Astrocyte of the cerebellum (primary cell): ENCODE data around the gene TCF21.

Source experiments
- DNase-seq: peaks from one replicate; pipeline ENCODE4 v3.0.0-alpha.2; 2011; ENCODE audit warnings: low read depth
- H3K4me3 ChIP-seq: 2 replicates; pipeline ENCODE4 v1.5.1; 2011; ENCODE audit warnings: mild to moderate bottlenecking, low read depth, low read length, moderate library complexity
- in situ Hi-C: cut with HindIII; loops from 2 replicates; pipeline ENCODE4 v1.10.0; 2017; ENCODE audit warnings: low sequenced_read_pairs
- TF ChIP-seq, protein P1 (sequence below): IDR thresholded peaks from 2 replicates; pipeline ENCODE4 v1.5.1; 2012; ENCODE audit warnings: low read length, low read depth, moderate library complexity, mild to moderate bottlenecking; ENCODE audit errors: missing control alignments

Gene TCF21

GRCh38 chr6:133896344-133896721 is 7.4 kb downstream of the TCF21 start:
- in situ Hi-C loops: no loop called here
- DNase-seq: no peak
- TF ChIP-seq, protein P1, sequence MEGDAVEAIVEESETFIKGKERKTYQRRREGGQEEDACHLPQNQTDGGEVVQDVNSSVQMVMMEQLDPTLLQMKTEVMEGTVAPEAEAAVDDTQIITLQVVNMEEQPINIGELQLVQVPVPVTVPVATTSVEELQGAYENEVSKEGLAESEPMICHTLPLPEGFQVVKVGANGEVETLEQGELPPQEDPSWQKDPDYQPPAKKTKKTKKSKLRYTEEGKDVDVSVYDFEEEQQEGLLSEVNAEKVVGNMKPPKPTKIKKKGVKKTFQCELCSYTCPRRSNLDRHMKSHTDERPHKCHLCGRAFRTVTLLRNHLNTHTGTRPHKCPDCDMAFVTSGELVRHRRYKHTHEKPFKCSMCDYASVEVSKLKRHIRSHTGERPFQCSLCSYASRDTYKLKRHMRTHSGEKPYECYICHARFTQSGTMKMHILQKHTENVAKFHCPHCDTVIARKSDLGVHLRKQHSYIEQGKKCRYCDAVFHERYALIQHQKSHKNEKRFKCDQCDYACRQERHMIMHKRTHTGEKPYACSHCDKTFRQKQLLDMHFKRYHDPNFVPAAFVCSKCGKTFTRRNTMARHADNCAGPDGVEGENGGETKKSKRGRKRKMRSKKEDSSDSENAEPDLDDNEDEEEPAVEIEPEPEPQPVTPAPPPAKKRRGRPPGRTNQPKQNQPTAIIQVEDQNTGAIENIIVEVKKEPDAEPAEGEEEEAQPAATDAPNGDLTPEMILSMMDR: no peak
- peak overlapping the region; percentile 30 for H3K4me3 ChIP-seq

- no peak for DNase-seq
- TF ChIP-seq, protein P1: no peak
- in situ Hi-C loops: no loop called here
- H3K4me3 ChIP-seq: no peak overlapping the region
Observed at GRCh38 chr6:133898263-133898662, 9.3 kb downstream of the TCF21 start.

DNA sequence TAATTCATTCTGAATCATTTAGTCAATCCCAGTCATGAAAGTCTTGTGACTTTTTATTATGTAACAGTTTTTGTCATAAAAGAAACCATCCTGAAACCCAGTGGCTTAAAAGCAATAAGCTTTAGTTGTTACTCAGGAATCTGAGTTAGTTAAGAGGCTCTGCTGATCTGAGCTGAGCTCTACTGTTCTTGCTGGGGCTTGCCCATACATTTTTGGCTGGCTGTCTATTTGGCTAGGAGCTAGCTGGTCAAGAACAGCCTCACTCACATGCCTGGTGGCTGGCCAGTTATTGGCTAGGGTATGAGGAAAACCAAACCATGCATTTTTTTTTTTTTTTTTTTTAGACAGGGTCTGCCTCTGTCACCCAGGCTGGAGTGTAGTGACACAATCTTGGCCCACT is 10.6 kb downstream of the TCF21 start:
- TF ChIP-seq, protein P1: no peak
- no peak overlapping the region for H3K4me3 ChIP-seq
- in situ Hi-C loops: no loop called here
- no peak for DNase-seq

GRCh38 chr6:133903855-133904254 is 14.9 kb downstream of the TCF21 start:
- no peak for DNase-seq
- no peak overlapping the region for H3K4me3 ChIP-seq
- in situ Hi-C loops: no loop called here
- TF ChIP-seq, protein P1: no peak

GRCh38 chr6:133906050-133906449 is 17.1 kb downstream of the TCF21 start:
- DNase-seq: no peak
- TF ChIP-seq, protein P1: no peak
- no peak overlapping the region for H3K4me3 ChIP-seq
- in situ Hi-C loops: no loop called here

GRCh38 chr6:133916650-133917151 is 27.8 kb downstream of the TCF21 start:
- TF ChIP-seq, protein P1: peak; percentile 94
- DNase-seq: peak; percentile 89
- no peak overlapping the region for H3K4me3 ChIP-seq
- in situ Hi-C loops: no loop called here

- DNase-seq: no peak
- in situ Hi-C loops: no loop called here
- no peak overlapping the region for H3K4me3 ChIP-seq
- TF ChIP-seq, protein P1: no peak
Observed at GRCh38 chr6:133917781-133918180, 28.9 kb downstream of the TCF21 start.
